ENCODE data around the gene OSBP2.
"Not testable (repeated sequence)": the region's sequence is repeated elsewhere in the genome, so short reads cannot be mapped to it uniquely, and the experiment has no call there.

Gene OSBP2

GRCh38 chr22:30680991-30681770 is 13.5 kb upstream of the OSBP2 start:
- DNase-seq: no peak

GRCh38 chr22:30681831-30682230 is 12.8 kb upstream of the OSBP2 start:
- no peak for DNase-seq

GRCh38 chr22:30685178-30685577 is 9.5 kb upstream of the OSBP2 start:
- no peak for DNase-seq

GRCh38 chr22:30687358-30687757 is 7.3 kb upstream of the OSBP2 start:
- no peak for DNase-seq

- DNase-seq: no peak
These were observed 5.1 kb upstream of the OSBP2 start for GRCh38 chr22:30689622-30690021.

- DNase-seq: no peak
These were observed 3.5 kb upstream of the OSBP2 start for GRCh38 chr22:30691204-30691603.

GRCh38 chr22:30694171-30694639 is 469 bp upstream of the OSBP2 start:
- no peak for DNase-seq

- no peak for DNase-seq
These were observed 727 bp downstream of the OSBP2 start for GRCh38 chr22:30695351-30695851.

GRCh38 chr22:30695871-30696655 is 1.4 kb downstream of the OSBP2 start:
- no peak for DNase-seq

GRCh38 chr22:30697975-30698374 is 3.3 kb downstream of the OSBP2 start:
- DNase-seq: no peak

- no peak for DNase-seq
These were observed 7.2 kb downstream of the OSBP2 start for GRCh38 chr22:30701872-30702271.

GRCh38 chr22:30702856-30703255 is 8.2 kb downstream of the OSBP2 start:
- no peak for DNase-seq

GRCh38 chr22:30704978-30705377 is 10.3 kb downstream of the OSBP2 start:
- no peak for DNase-seq

- DNase-seq: no peak
These were observed 11.3 kb downstream of the OSBP2 start for GRCh38 chr22:30705710-30706651.

GRCh38 chr22:30709980-30710379 is 15.3 kb downstream of the OSBP2 start:
- not testable (repeated sequence) for DNase-seq

GRCh38 chr22:30712094-30712493 is 17.4 kb downstream of the OSBP2 start:
- no peak for DNase-seq

- no peak for DNase-seq
These were observed 19.4 kb downstream of the OSBP2 start for GRCh38 chr22:30714062-30714461.

GRCh38 chr22:30717331-30717921 is 22.8 kb downstream of the OSBP2 start:
- no peak for DNase-seq

- DNase-seq: no peak
These were observed 23.3 kb downstream of the OSBP2 start for GRCh38 chr22:30717952-30718351.

- DNase-seq: no peak
These were observed 23.8 kb downstream of the OSBP2 start for GRCh38 chr22:30718491-30718890.

- DNase-seq: no peak
These were observed 24.3 kb downstream of the OSBP2 start for GRCh38 chr22:30718938-30719337.

GRCh38 chr22:30720263-30720837 is 25.7 kb downstream of the OSBP2 start:
- DNase-seq: no peak

Data from GF-D8 (cell line).